Colonic mucosa (tissue), 4 donors: ENCODE results near the gene STUB1. TPM values are rescaled to one million over a fixed set of nuclear protein-coding genes. Genes with fewer than 3 reads are reported as not detected.
"Not testable (repeated sequence)": the region's sequence is repeated elsewhere in the genome, so short reads cannot be mapped to it uniquely, and the experiment has no call there.

ENCODE experiments used
- DNase-seq: peaks from one replicate; pipeline ENCODE4 v3.0.0-alpha.2; 2020
- H3K27ac ChIP-seq: fragments of 200-600 bp; one replicate; pipeline ENCODE4 v1.8.0; 2021
- H3K27me3 ChIP-seq: fragments of 200-600 bp; one replicate; pipeline ENCODE4 v1.8.0; 2021
- H3K36me3 ChIP-seq: fragments of 200-600 bp; one replicate; pipeline ENCODE4 v1.8.0; 2021
- H3K4me1 ChIP-seq: fragments of 200-600 bp; one replicate; pipeline ENCODE4 v1.8.0; 2021; ENCODE audit warnings: mild to moderate bottlenecking
- H3K4me3 ChIP-seq: fragments of 200-600 bp; one replicate; pipeline ENCODE4 v1.8.0; 2021
- H3K9ac ChIP-seq, 2 donors: one replicate each; pipeline ENCODE4 v1.7.0; 2013; ENCODE audit warnings: control low read depth in 2 of 2, low read depth in 2 of 2, low read length in 2 of 2
- H3K9me3 ChIP-seq: fragments of 200-600 bp; one replicate; pipeline ENCODE4 v1.8.0; 2021
- CTCF ChIP-seq: fragments of 200-600 bp; IDR thresholded peaks from one replicate; pipeline ENCODE4 v1.8.0; 2022; ENCODE audit warnings: antibody characterized with exemption, mild to moderate bottlenecking
- intact Hi-C: fragments of 100-400 bp; cut with DNase I; formaldehyde crosslinking; loops from one replicate; pipeline ENCODE4 v1.14.1; 2022
- total RNA-seq, 2 donors: library from RNA; stranded (reverse); fragmentation: NEBNext Ultra II Directional in 1 of 2; extraction: Animal tissue kit (Norgen Biotek cat#: 25700) in 1 of 2; gene quantifications; one replicate each; pipeline ENCODE4 v1.2.1, GENCODE V29; 2021
- donor health status: healthy.
- donor health status: DM: no; HTN: no; CAD: no.
- donor health status: DM: no; HTN: no; CAD: no.

The STUB1 gene
- total RNA-seq, 2 donors from 2014 or later = 96.7 to 159 TPM

- DNase-seq = no peak
- no peak overlapping the region for H3K27ac ChIP-seq
- TF ChIP-seq CTCF = no peak
- intact Hi-C loops = no loop called here
- H3K4me3 ChIP-seq = peak overlapping the region; percentile 75
- H3K36me3 ChIP-seq = no peaks in the 10 kb centered on the region
- peaks cover 17% of the 10 kb centered on the region for H3K27me3 ChIP-seq
- H3K4me1 ChIP-seq = peaks cover 20% of the 10 kb centered on the region
- H3K9ac ChIP-seq = peak overlapping the region; percentile 79 to 89
- H3K9me3 ChIP-seq = no peaks in the 10 kb centered on the region
These were observed 9.1 kb downstream of the STUB1 start for GRCh38 chr16:689175-689897.

- H3K36me3 ChIP-seq, H3K27ac ChIP-seq, H3K9me3 ChIP-seq, H3K4me3 ChIP-seq, DNase-seq, intact Hi-C loops, H3K9ac ChIP-seq: not testable (repeated sequence)
- Histone ChIP-seq H3K4me1 (peaks cover 18% of the 10 kb centered on the region), H3K27me3 (peaks cover 23% of the 10 kb centered on the region)
These were observed 11.0 kb downstream of the STUB1 start for GRCh38 chr16:691242-691641.

- DNase-seq = no peak
- H3K36me3 ChIP-seq = no peaks in the 10 kb centered on the region
- H3K4me1 ChIP-seq = peaks cover 18% of the 10 kb centered on the region
- no peaks in the 10 kb centered on the region for H3K9me3 ChIP-seq
- no peak overlapping the region for H3K4me3 ChIP-seq
- H3K9ac ChIP-seq = no peak overlapping the region
- TF ChIP-seq CTCF = no peak
- H3K27me3 ChIP-seq = peaks cover 23% of the 10 kb centered on the region
- H3K27ac ChIP-seq = no peak overlapping the region
- intact Hi-C loops = no loop called here
These were observed 12.3 kb downstream of the STUB1 start for GRCh38 chr16:692356-693108.

GRCh38 chr16:693364-693763 is 13.2 kb downstream of the STUB1 start:
- H3K9ac ChIP-seq = no peak overlapping the region
- no peak for DNase-seq
- peaks cover 18% of the 10 kb centered on the region for H3K4me1 ChIP-seq
- H3K9me3 ChIP-seq = no peaks in the 10 kb centered on the region
- peaks cover 23% of the 10 kb centered on the region for H3K27me3 ChIP-seq
- TF ChIP-seq CTCF = no peak
- no peak overlapping the region for H3K4me3 ChIP-seq
- no peaks in the 10 kb centered on the region for H3K36me3 ChIP-seq
- no peak overlapping the region for H3K27ac ChIP-seq
- intact Hi-C loops = no loop called here

GRCh38 chr16:693766-694165 is 13.6 kb downstream of the STUB1 start:
- Histone ChIP-seq H3K27ac (no peak overlapping the region), H3K36me3 (no peaks in the 10 kb centered on the region), H3K27me3 (peaks cover 23% of the 10 kb centered on the region), H3K9me3 (no peaks in the 10 kb centered on the region), H3K9ac (no peak overlapping the region), H3K4me1 (peaks cover 16% of the 10 kb centered on the region), H3K4me3 (no peak overlapping the region)
- no peak for TF ChIP-seq CTCF
- DNase-seq = no peak
- intact Hi-C loops = no loop called here
